B cell (primary cell): ENCODE measurements around the gene POLD2. TPM values are rescaled to one million over a fixed set of nuclear protein-coding genes. Genes with fewer than 3 reads are reported as not detected.

Source experiments
- ATAC-seq: fragments of 200-7000 bp; cut with Tn5 transposase; one replicate; pipeline ENCODE4 v1.10.0; 2021; ENCODE audit warnings: low read depth, mild to moderate bottlenecking, moderate number of reproducible peaks, moderate library complexity
- CTCF ChIA-PET: fragments of 350-600 bp; sonication (Branson Sonifier 250); formaldehyde crosslinking; loops from one replicate; lab custom pipeline; 2021; ENCODE audit warnings: antibody characterized with exemption, inconsistent platforms; lab: Charles Lee
- POLR2A ChIA-PET: fragments of 350-600 bp; sonication (Branson Sonifier 250); formaldehyde crosslinking; loops from one replicate; lab custom pipeline; 2021; ENCODE audit warnings: antibody characterized with exemption; lab: Charles Lee
- DNase-seq: peaks from one replicate; pipeline ENCODE4 v3.0.0; 2013
- H2AFZ ChIP-seq: 2 replicates; pipeline ENCODE4 v1.6.1; 2012; ENCODE audit warnings: mild to moderate bottlenecking, low read depth, low read length; ENCODE audit not compliant: insufficient read depth, poor library complexity, severe bottlenecking
- H3K27ac ChIP-seq, 2 donors: 1 replicate in 1 of 2; 2 replicates in 1 of 2; pipeline ENCODE4 v1.5.1; 2012 to 2013; ENCODE audit warnings: low read length in 2 of 2, mild to moderate bottlenecking in 2 of 2, moderate library complexity in 1 of 2
- H3K27me3 ChIP-seq, 4 experiments: fragments of 200-600 bp in 1 of 4; sonication (generic) in 1 of 4; replicated peaks in 1 of 4; 1 replicate in 2 of 4; 2 replicates in 2 of 4; pipeline versions ENCODE4 v1.6.1 to v1.7.0; 2013 to 2016; ENCODE audit warnings: low read length in 3 of 4, mild to moderate bottlenecking in 2 of 4, mixed read lengths in 1 of 4, moderate library complexity in 1 of 4; ENCODE audit not compliant: insufficient read depth in 4 of 4, control insufficient read depth in 3 of 4; ENCODE audit errors: control extremely low read depth in 1 of 4
- H3K36me3 ChIP-seq, 2 experiments: replicated peaks in 1 of 2; 1 replicate in 1 of 2; 2 replicates in 1 of 2; pipeline versions ENCODE4 v1.6.1 to v1.7.1; 2013; ENCODE audit warnings: low read length in 1 of 2; ENCODE audit not compliant: insufficient read depth in 2 of 2, control insufficient read depth in 1 of 2; ENCODE audit errors: control extremely low read depth in 1 of 2, extremely low read depth in 1 of 2
- H3K4me1 ChIP-seq, 2 donors: fragments of 200-600 bp in 1 of 2; sonication (generic) in 1 of 2; 1 replicate in 1 of 2; 2 replicates in 1 of 2; pipeline versions ENCODE4 v1.5.1 to v1.6.1; 2013 to 2017; ENCODE audit warnings: low read length in 2 of 2; ENCODE audit not compliant: control insufficient read depth in 2 of 2, insufficient read depth in 2 of 2
- H3K4me2 ChIP-seq: replicated peaks from 2 replicates; pipeline ENCODE3; 2012; ENCODE audit warnings: mild to moderate bottlenecking, low read depth, low read length; ENCODE audit not compliant: poor library complexity, severe bottlenecking
- H3K4me3 ChIP-seq, 5 experiments: fragments of 200-600 bp in 1 of 5; sonication (generic) in 1 of 5; 1 replicate in 3 of 5; 2 replicates in 2 of 5; pipeline versions ENCODE4 v1.5.1 to v1.7.0; 2011 to 2016; ENCODE audit warnings: low read length in 4 of 5, mild to moderate bottlenecking in 4 of 5, low read depth in 2 of 5, control low read depth in 1 of 5, moderate library complexity in 1 of 5; ENCODE audit not compliant: insufficient read depth in 1 of 5; ENCODE audit errors: control extremely low read depth in 1 of 5, extremely low read depth in 1 of 5
- H3K79me2 ChIP-seq: fragments of 200-600 bp; sonication (generic); one replicate; pipeline ENCODE4 v1.6.0; 2016; ENCODE audit warnings: low read length; ENCODE audit not compliant: control insufficient read depth, insufficient read depth
- H3K9ac ChIP-seq: fragments of 200-600 bp; sonication (generic); 2 replicates; pipeline ENCODE4 v1.6.1; 2017; ENCODE audit warnings: mild to moderate bottlenecking, low read length, moderate library complexity
- H3K9me3 ChIP-seq, 3 donors: one replicate each; pipeline versions ENCODE4 v1.6.1 to v1.7.1; 2013; ENCODE audit warnings: low read length in 2 of 3; ENCODE audit not compliant: control insufficient read depth in 2 of 3, insufficient read depth in 1 of 3; ENCODE audit errors: control extremely low read depth in 1 of 3
- H4K20me1 ChIP-seq: 2 replicates; pipeline ENCODE4 v1.6.0; 2012; ENCODE audit warnings: mild to moderate bottlenecking, low read length; ENCODE audit not compliant: insufficient read depth, control insufficient read depth, poor library complexity, severe bottlenecking
- H3K27ac Mint-ChIP-seq: one replicate; pipeline ENCODE4 v1.8.0; 2021; ENCODE audit warnings: mixed read lengths
- H3K27me3 Mint-ChIP-seq: one replicate; pipeline ENCODE4 v1.8.0; 2021; ENCODE audit warnings: mixed read lengths
- H3K4me1 Mint-ChIP-seq: one replicate; pipeline ENCODE4 v1.8.0; 2021; ENCODE audit warnings: mixed read lengths
- H3K4me3 Mint-ChIP-seq: one replicate; pipeline ENCODE4 v1.8.0; 2021; ENCODE audit warnings: mixed read lengths
- H3K9me3 Mint-ChIP-seq: one replicate; pipeline ENCODE4 v1.8.0; 2022; ENCODE audit warnings: mixed read lengths; ENCODE audit not compliant: insufficient read depth
- CTCF ChIP-seq: fragments of 200-600 bp; IDR thresholded peaks from one replicate; pipeline ENCODE4 v1.8.0; 2022; ENCODE audit warnings: antibody characterized with exemption, mild to moderate bottlenecking
- EZH2 ChIP-seq: IDR thresholded peaks from 2 replicates; pipeline ENCODE4 v1.6.1; 2012; ENCODE audit warnings: borderline replicate concordance, low read depth, mild to moderate bottlenecking, moderate library complexity, low read length; ENCODE audit not compliant: insufficient read depth, poor library complexity, severe bottlenecking
- WGBS: methylation state at CpG from one replicate; pipeline ENCODE4 v1.1.5; 2013; ENCODE audit warnings: missing lambda C conversion rate; ENCODE audit not compliant: insufficient coverage; 5-methylcytosine and 5-hydroxymethylcytosine counted together
- intact Hi-C: fragments of 100-400 bp; cut with micrococcal nuclease; formaldehyde crosslinking; loops from one replicate; pipeline ENCODE4 v1.10.0; 2022
- polyA plus RNA-seq: library from polyadenylated mRNA; depleted of rRNA; stranded (reverse); fragments of >200 nt; gene quantifications from 2 replicates; pipeline ENCODE4 v1.2.3, GENCODE V29; 2012
- total RNA-seq, 2 donors: library from RNA; stranded (reverse); fragments of 120-200 nt in 1 of 2; gene quantifications; 1 replicate in 1 of 2; 2 replicates in 1 of 2; pipeline versions ENCODE4 v1.2.3 to v1.2.4, GENCODE V29; 2013 to 2022

POLD2 gene
- total and polyA plus RNA-seq, 2 donors (not counting 1 experiment from before 2014, with no cell fraction given), result 73.6 to 86.7 TPM

GRCh38 chr7:44134943-44135628 lies 11.7 kb upstream of the POLD2 start:
- TF ChIP-seq EZH2, result no peak
- no peak for TF ChIP-seq CTCF
- Histone ChIP-seq H3K4me3 (no peak overlapping the region), H4K20me1 (no peaks in the 10 kb centered on the region), H3K27me3 (no peaks in the 10 kb centered on the region), H3K9me3 (no peaks in the 10 kb centered on the region), H2AFZ (no peak overlapping the region), H3K36me3 (no peaks in the 10 kb centered on the region), H3K79me2 (no peaks in the 10 kb centered on the region), H3K9ac (no peak overlapping the region), H3K4me1 (no peaks in the 10 kb centered on the region), H3K27ac (no peak overlapping the region), H3K4me2 (no peak overlapping the region)
- intact Hi-C loops, result no loop called here
- POLR2A ChIA-PET, result interaction anchor here (0.5 kb wide), 1 partner anchor 45 kb away, joined by 3 read pairs; no protein-coding TSS in a partner anchor
- H3K4me1 Mint-ChIP-seq, result no peaks in the 10 kb centered on the region
- H3K27me3 Mint-ChIP-seq, result no peaks in the 10 kb centered on the region
- CTCF ChIA-PET, result no interaction called here
- H3K9me3 Mint-ChIP-seq, result no peaks in the 10 kb centered on the region
- no peak overlapping the region for H3K27ac Mint-ChIP-seq
- H3K4me3 Mint-ChIP-seq, result no peak overlapping the region
- DNase-seq (no peak), ATAC-seq (no peak)
- 100% methylated on average over 1 of the region's 4 CpGs for WGBS

- CTCF ChIA-PET, result no interaction called here
- Mint-ChIP-seq H3K27ac (no peak overlapping the region), H3K9me3 (no peaks in the 10 kb centered on the region), H3K4me1 (no peaks in the 10 kb centered on the region), H3K27me3 (no peaks in the 10 kb centered on the region), H3K4me3 (no peak overlapping the region)
- DNase-seq, result no peak
- H3K9ac ChIP-seq, result no peak overlapping the region
- H3K36me3 ChIP-seq, result no peaks in the 10 kb centered on the region
- intact Hi-C loops, result no loop called here
- POLR2A ChIA-PET, result no interaction called here
- no peak overlapping the region for H3K4me3 ChIP-seq
- H2AFZ ChIP-seq, result no peak overlapping the region
- H4K20me1 ChIP-seq, result no peaks in the 10 kb centered on the region
- H3K4me2 ChIP-seq, result no peak overlapping the region
- no peak for ATAC-seq
- H3K9me3 ChIP-seq, result peaks cover 0 to 2% (median 0%) of the 10 kb centered on the region in 3 donors
- peaks cover 0 to 3% (median 0%) of the 10 kb centered on the region in 4 experiments for H3K27me3 ChIP-seq
- no peak for TF ChIP-seq CTCF
- TF ChIP-seq EZH2, result no peak
- H3K4me1 ChIP-seq, result no peaks in the 10 kb centered on the region
- no peak overlapping the region for H3K27ac ChIP-seq
- 83% methylated on average over 3 of the region's 3 CpGs for WGBS
- H3K79me2 ChIP-seq, result no peaks in the 10 kb centered on the region
Observed at GRCh38 chr7:44133295-44133694, 9.9 kb upstream of the POLD2 start.
